ES-I3 (cell line): Measurements from ENCODE around the gene VAV2.

Experiments used
- H3K36me3 ChIP-seq: 2 replicates; pipeline ENCODE4 v1.6.1; 2013; ENCODE audit warnings: mild to moderate bottlenecking, low read length, control low read depth, moderate library complexity; ENCODE audit not compliant: insufficient read depth
- H3K4me1 ChIP-seq: 2 replicates; pipeline ENCODE4 v1.6.1; 2013; ENCODE audit warnings: mild to moderate bottlenecking, control low read depth, low read length; ENCODE audit not compliant: insufficient read depth
- H3K9ac ChIP-seq: 2 replicates; pipeline ENCODE4 v1.6.1; 2013; ENCODE audit warnings: low read depth, mild to moderate bottlenecking, low read length, moderate library complexity
- H3K9me3 ChIP-seq: 2 replicates; pipeline ENCODE4 v1.6.1; 2013; ENCODE audit warnings: mild to moderate bottlenecking, low read length, moderate library complexity; ENCODE audit not compliant: control insufficient read depth, insufficient read depth

VAV2 gene

GRCh38 chr9:133836818-133837217, 155.3 kb downstream of the VAV2 start:
- peaks cover 29% of the 10 kb centered on the region for H3K4me1 ChIP-seq
- no peaks in the 10 kb centered on the region for H3K9me3 ChIP-seq
- no peak overlapping the region for H3K9ac ChIP-seq
- H3K36me3 ChIP-seq: no peaks in the 10 kb centered on the region

- Histone ChIP-seq H3K36me3 (no peaks in the 10 kb centered on the region), H3K9ac (no peak overlapping the region), H3K4me1 (peaks cover 29% of the 10 kb centered on the region), H3K9me3 (no peaks in the 10 kb centered on the region)
Measured at GRCh38 chr9:133836001-133836758, 155.9 kb downstream of the VAV2 start.

- Histone ChIP-seq H3K9ac (no peak overlapping the region), H3K4me1 (peaks cover 22% of the 10 kb centered on the region), H3K36me3 (no peaks in the 10 kb centered on the region), H3K9me3 (no peaks in the 10 kb centered on the region)
Measured at GRCh38 chr9:133835262-133835901, 156.7 kb downstream of the VAV2 start.

GRCh38 chr9:133834080-133834976, 157.8 kb downstream of the VAV2 start:
- no peak overlapping the region for H3K9ac ChIP-seq
- no peaks in the 10 kb centered on the region for H3K9me3 ChIP-seq
- peaks cover 19% of the 10 kb centered on the region; the same call in 1 of the 2 replicates for H3K4me1 ChIP-seq
- H3K36me3 ChIP-seq: no peaks in the 10 kb centered on the region; the same call in 1 of the 2 replicates

- Histone ChIP-seq H3K4me1 (peaks cover 19% of the 10 kb centered on the region; the same call in 1 of the 2 replicates), H3K36me3 (no peaks in the 10 kb centered on the region; the same call in 1 of the 2 replicates), H3K9me3 (no peaks in the 10 kb centered on the region), H3K9ac (no peak overlapping the region)
Measured at GRCh38 chr9:133833388-133834025, 158.6 kb downstream of the VAV2 start.

GRCh38 chr9:133832877-133833276, 159.2 kb downstream of the VAV2 start:
- peaks cover 19% of the 10 kb centered on the region; the same call in 1 of the 2 replicates for H3K4me1 ChIP-seq

GRCh38 chr9:133830711-133831110, 161.4 kb downstream of the VAV2 start:
- Histone ChIP-seq H3K4me1 (peaks cover 18% of the 10 kb centered on the region), H3K9ac (no peak overlapping the region), H3K36me3 (no peaks in the 10 kb centered on the region; the same call in 1 of the 2 replicates), H3K9me3 (no peaks in the 10 kb centered on the region)

More at GRCh38 chr9:133832877-133833276, 159.2 kb downstream of the VAV2 start:
- no peaks in the 10 kb centered on the region for H3K9me3 ChIP-seq
- H3K9ac ChIP-seq: no peak overlapping the region
- no peaks in the 10 kb centered on the region; the same call in 1 of the 2 replicates for H3K36me3 ChIP-seq

- peaks cover 18% of the 10 kb centered on the region for H3K4me1 ChIP-seq
- no peak overlapping the region for H3K9ac ChIP-seq
- no peaks in the 10 kb centered on the region for H3K9me3 ChIP-seq
- no peaks in the 10 kb centered on the region; the same call in 1 of the 2 replicates for H3K36me3 ChIP-seq
Measured at GRCh38 chr9:133830310-133830709, 161.8 kb downstream of the VAV2 start.

GRCh38 chr9:133828338-133828997, 163.7 kb downstream of the VAV2 start:
- no peaks in the 10 kb centered on the region; the same call in 1 of the 2 replicates for H3K36me3 ChIP-seq
- H3K9me3 ChIP-seq: no peaks in the 10 kb centered on the region
- no peak overlapping the region for H3K9ac ChIP-seq
- peaks cover 16% of the 10 kb centered on the region for H3K4me1 ChIP-seq

- H3K9me3 ChIP-seq: no peaks in the 10 kb centered on the region
- no peaks in the 10 kb centered on the region; the same call in 1 of the 2 replicates for H3K36me3 ChIP-seq
- H3K4me1 ChIP-seq: peaks cover 16% of the 10 kb centered on the region
- no peak overlapping the region for H3K9ac ChIP-seq
Measured at GRCh38 chr9:133826289-133827085, 165.6 kb downstream of the VAV2 start.

GRCh38 chr9:133825555-133826218, 166.4 kb downstream of the VAV2 start:
- Histone ChIP-seq H3K36me3 (no peaks in the 10 kb centered on the region; the same call in 1 of the 2 replicates), H3K9ac (no peak overlapping the region), H3K4me1 (peaks cover 16% of the 10 kb centered on the region), H3K9me3 (no peaks in the 10 kb centered on the region)

GRCh38 chr9:133824802-133825186, 167.3 kb downstream of the VAV2 start:
- H3K4me1 ChIP-seq: peaks cover 16% of the 10 kb centered on the region
- no peak overlapping the region for H3K9ac ChIP-seq
- no peaks in the 10 kb centered on the region for H3K9me3 ChIP-seq
- no peaks in the 10 kb centered on the region; the same call in 1 of the 2 replicates for H3K36me3 ChIP-seq
